Adrenal gland (tissue), 5 donors: ENCODE results near the gene SIL1.

Experiments used
- CTCF ChIP-seq, 6 experiments: fragments of 450-650 bp in 4 of 6; fragments of 200-600 bp in 2 of 6; sonication (generic) in 1 of 6; IDR thresholded peaks; 1 replicate in 5 of 6; 2 replicates in 1 of 6; pipeline versions ENCODE4 v1.5.1 to v1.8.0; 2016 to 2021; ENCODE audit warnings: antibody characterized with exemption in 6 of 6, mild to moderate bottlenecking in 2 of 6, moderate library complexity in 1 of 6
- POLR2A ChIP-seq, 2 donors: fragments of 450-650 bp; IDR thresholded peaks; one replicate each; pipeline ENCODE4 v1.6.1; 2017; ENCODE audit warnings: antibody characterized with exemption in 2 of 2, mild to moderate bottlenecking in 2 of 2, moderate library complexity in 1 of 2
- donor health status: DM: no; HTN: no; CAD: no.

DNA sequence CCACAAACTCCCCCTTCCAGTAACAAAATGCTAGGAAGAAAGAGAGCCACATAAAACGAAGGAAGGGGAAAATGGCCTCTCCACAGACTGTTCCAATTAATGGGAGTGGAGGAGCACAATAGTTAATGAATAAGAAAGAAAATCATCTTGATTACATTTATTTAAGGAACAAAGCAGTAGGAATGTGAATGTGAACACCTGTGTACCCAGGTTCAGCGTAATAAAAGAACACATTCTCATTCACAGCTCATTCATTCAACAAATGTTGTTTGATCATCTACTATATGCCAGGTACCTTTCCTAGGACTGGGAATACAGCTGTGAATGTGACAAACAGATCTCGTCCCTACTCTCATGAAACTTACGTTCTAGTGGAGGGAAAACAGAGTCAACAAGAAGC, 35.7 kb downstream of the SIL1 start:
- TF ChIP-seq POLR2A (IDR thresholded peaks at IDR 0.05) (no peak), CTCF (IDR thresholded peaks at IDR 0.05) (no peak)
